Suppressor macrophage treated with lipopolysaccharide for 1 hour (primary cell): ENCODE measurements around the gene CCR2.

ENCODE experiments used
- DNase-seq, 3 donors: peaks; one replicate each; pipeline ENCODE4 v3.0.0-alpha.2; 2020 to 2022

The CCR2 gene

DNA sequence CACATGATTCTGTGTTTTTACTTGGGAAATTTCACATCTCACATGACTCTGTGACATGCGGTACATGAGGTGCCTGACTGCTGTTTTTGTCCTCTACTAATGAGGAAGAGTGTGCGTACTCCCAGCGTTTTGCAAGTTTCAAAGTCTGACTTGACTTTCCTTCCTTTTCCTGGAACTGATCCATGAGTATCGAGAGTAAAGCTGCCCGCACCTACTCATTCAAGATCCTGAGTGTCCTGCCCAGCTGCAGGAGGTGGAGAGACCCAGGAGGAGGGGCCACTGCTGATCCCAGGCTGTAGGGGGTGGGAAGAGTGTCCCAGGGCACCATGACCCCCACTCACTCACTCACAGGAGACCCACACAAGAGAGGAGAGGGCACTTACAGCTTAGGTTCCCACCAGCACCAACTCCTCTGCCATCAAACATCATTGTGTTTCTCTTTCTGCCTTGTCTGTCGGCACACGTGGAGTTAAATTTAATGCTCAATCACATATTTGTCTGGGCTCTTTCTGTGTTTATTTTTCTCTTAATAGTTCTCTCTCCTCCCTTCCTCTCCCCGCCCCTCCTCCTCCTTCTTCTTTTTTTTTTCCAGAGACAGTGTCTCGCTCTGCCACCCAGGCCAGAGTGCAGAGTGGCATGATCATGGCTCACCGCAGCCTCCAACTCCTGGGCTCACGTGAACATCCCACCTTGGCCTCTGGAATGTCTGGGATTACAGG, 51.5 kb downstream of the CCR2 start:
- peak; percentile 93 to 100 (median 98) for DNase-seq

DNA sequence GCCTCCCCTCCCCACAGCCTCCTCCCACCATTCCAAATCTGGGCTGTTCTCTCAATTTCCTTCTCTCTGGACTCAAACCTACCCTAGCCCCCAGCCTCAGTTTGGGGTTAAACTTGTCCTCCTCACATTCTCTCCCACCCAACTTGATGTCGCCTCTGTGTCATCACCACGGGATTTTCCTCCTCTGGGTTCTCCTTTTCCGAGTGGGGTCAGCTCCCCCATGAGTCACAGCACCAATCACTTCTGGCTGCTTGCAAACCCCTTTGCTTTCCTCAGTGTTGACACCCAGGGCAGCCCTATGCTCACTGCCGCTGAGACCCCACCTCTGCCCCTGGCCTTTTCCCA, 52.5 kb downstream of the CCR2 start:
- DNase-seq, result peak; percentile 97 to 99 (median 98)

DNA sequence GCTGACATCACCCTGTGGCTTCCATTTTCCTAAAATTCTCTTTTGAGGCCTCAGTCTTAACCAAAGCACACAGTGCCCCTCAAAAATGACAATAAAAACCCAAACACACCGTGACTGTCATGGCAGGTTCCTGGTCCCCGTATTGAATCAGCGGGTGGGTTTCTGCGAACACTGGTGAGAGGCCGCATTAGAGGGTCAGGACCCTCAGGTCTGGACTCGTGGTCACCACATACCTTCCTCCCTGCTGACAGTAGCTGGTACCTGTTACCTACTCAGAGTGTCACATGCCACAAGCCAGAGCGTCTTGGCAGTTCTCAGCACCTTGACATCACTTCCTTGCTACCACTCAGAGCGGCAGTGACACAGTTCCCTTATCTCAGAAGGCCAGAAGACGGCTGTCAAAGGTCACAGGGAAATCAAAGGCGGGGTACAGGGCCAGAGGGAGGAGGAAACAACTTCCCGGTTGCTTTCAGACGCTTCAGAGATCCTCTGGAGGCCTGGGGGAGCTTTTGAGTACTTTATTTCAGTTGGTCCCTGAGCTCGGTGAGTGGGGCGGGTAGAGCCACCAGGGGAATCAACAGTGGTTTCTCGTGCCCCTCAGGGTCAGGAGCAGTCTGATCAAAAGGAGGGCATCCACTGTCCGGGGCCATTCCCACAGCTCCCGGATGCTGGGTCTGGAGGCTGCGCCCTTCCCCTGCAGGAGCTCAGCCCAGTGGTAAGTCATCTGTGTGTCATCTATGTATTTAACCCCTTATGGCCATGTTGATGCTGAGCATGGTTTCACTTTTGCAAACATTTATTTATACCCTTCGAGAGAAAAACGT, 53.1 kb downstream of the CCR2 start, which contains the start of the genes CCR5AS and CCRL2:
TSS of gene CCR5AS (minus strand) at position 279 of the 824 bp plus-strand sequence.
TSS of gene CCRL2 (plus strand) at position 472 of the 824 bp plus-strand sequence. CDS start 821 bp downstream, outside the sequence.
- DNase-seq, result peak; percentile 92 to 96 (median 94)

DNA sequence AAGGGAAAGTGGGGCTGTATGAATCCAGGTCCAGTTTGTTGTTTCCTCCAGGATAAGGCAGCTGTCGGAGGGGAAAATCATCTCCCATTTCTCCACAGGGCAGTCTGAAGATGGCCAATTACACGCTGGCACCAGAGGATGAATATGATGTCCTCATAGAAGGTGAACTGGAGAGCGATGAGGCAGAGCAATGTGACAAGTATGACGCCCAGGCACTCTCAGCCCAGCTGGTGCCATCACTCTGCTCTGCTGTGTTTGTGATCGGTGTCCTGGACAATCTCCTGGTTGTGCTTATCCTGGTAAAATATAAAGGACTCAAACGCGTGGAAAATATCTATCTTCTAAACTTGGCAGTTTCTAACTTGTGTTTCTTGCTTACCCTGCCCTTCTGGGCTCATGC, 54.1 kb downstream of the CCR2 start:
- DNase-seq, result peak; percentile 64 to 80 (median 72)

DNA sequence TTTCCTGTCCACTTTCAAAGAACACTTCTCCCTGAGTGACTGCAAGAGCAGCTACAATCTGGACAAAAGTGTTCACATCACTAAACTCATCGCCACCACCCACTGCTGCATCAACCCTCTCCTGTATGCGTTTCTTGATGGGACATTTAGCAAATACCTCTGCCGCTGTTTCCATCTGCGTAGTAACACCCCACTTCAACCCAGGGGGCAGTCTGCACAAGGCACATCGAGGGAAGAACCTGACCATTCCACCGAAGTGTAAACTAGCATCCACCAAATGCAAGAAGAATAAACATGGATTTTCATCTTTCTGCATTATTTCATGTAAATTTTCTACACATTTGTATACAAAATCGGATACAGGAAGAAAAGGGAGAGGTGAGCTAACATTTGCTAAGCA, 54.9 kb downstream of the CCR2 start:
- DNase-seq, result peak in 1 of 3 donors; percentile 28

DNA sequence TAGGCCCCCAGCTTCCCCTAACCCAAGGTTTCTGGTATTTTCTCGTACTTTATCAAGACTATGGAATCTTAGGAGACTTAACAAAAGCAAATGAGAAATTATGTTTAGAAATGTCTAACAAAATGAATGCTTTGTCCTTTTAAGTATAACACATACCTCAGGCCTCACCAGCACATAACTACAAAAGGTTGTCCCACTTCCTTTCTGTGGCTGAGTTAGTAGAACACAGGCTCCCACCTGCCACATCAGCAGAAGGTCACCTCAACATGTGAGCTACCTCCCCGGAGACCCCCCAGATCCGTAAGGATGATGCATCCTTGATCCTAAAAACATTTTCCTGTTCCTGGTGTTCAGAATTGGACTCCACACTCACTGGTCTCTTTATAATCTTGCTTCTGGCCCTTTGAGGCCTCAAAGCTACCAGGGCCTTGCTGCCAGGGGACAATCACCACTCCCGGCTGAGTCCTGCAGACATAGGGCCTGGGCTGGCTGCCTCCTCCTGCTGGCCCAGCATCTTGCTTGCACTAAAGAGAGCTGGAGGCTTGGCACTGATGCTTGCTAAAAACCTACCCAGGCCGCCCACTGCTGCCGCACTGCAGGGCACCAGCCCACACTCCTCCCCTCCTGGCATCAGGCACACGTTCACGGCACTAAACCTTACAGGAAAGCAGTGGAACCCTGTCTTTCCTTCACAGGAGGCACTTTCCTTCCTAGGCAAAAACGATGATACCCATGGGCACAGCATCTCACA, 56.0 kb downstream of the CCR2 start:
- peak in 1 of 3 donors; percentile 26 for DNase-seq
